KMS-11 (cell line): ENCODE results near the gene PTPRJ.

Experiments
- H2AFZ ChIP-seq: fragments of 200-600 bp; sonication (generic); 2 replicates; pipeline ENCODE4 v1.6.1; 2016; ENCODE audit warnings: antibody characterized with exemption, mixed run types, low read depth
- H3K27ac ChIP-seq: fragments of 200-600 bp; sonication (generic); 2 replicates; pipeline ENCODE4 v1.6.1; 2016; ENCODE audit warnings: mild to moderate bottlenecking, mixed run types
- H3K27me3 ChIP-seq: fragments of 200-600 bp; sonication (generic); 2 replicates; pipeline ENCODE4 v1.6.1; 2017; ENCODE audit warnings: mild to moderate bottlenecking, low read depth, mixed run types, moderate library complexity; ENCODE audit not compliant: insufficient read depth
- H3K36me3 ChIP-seq: fragments of 200-600 bp; sonication (generic); 2 replicates; pipeline ENCODE4 v1.6.1; 2017; ENCODE audit warnings: mild to moderate bottlenecking, mixed run types; ENCODE audit not compliant: insufficient read depth
- H3K4me1 ChIP-seq: fragments of 200-600 bp; sonication (generic); 2 replicates; pipeline ENCODE4 v1.6.1; 2016; ENCODE audit warnings: mild to moderate bottlenecking, low read depth, mixed run types; ENCODE audit not compliant: poor library complexity, severe bottlenecking
- H3K4me2 ChIP-seq: fragments of 200-600 bp; sonication (generic); 2 replicates; pipeline ENCODE4 v1.7.0; 2016; ENCODE audit warnings: mild to moderate bottlenecking, mixed run types
- H3K4me3 ChIP-seq: fragments of 200-600 bp; sonication (generic); IDR thresholded peaks from 2 replicates; pipeline ENCODE4 v1.6.1; 2017; ENCODE audit warnings: low read depth, low read length, mixed read lengths; ENCODE audit not compliant: insufficient read depth
- H3K79me2 ChIP-seq: fragments of 200-600 bp; sonication (generic); 2 replicates; pipeline ENCODE4 v1.6.1; 2016; ENCODE audit warnings: low read depth, mixed run types; ENCODE audit not compliant: insufficient read depth
- H3K9ac ChIP-seq: fragments of 200-600 bp; sonication (generic); 2 replicates; pipeline ENCODE4 v1.6.1; 2016; ENCODE audit warnings: mild to moderate bottlenecking, mixed run types
- H4K20me1 ChIP-seq: fragments of 200-600 bp; sonication (generic); 2 replicates; pipeline ENCODE4 v1.6.1; 2016; ENCODE audit warnings: mild to moderate bottlenecking, mixed run types; ENCODE audit not compliant: insufficient read depth
- CTCF ChIP-seq: fragments of 200-600 bp; sonication (generic); conservative IDR thresholded peaks from 2 replicates; pipeline ENCODE4 v1.6.1; 2017; ENCODE audit warnings: low read depth, mild to moderate bottlenecking, antibody characterized with exemption, low read length, moderate library complexity, mixed read lengths

PTPRJ gene

DNA sequence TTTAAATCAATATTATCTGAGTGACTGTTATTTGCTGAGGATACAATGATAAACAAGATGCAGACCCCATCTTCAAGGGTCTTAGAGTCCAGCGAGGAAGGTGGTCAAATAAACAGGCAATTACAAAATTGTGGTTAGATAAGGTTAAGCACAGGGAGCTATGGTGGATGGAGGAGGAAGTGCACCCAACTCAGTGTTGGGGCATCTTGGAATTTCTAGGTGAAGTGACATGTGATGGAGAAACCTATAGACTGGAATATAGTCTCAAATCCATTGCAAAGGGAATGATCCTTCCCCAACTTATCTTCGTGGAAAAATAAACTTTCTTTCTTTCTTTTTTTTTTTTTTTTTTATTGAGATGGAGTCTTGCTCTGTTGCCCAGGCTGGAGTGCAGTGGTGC is 3.4 kb upstream of the PTPRJ start:
- Histone ChIP-seq H3K27me3 (no peaks in the 10 kb centered on the region), H3K4me3 (no peak overlapping the region), H3K27ac (no peak overlapping the region), H2AFZ (no peak overlapping the region), H3K4me2 (no peak overlapping the region), H4K20me1 (no peaks in the 10 kb centered on the region), H3K9ac (no peak overlapping the region), H3K79me2 (no peaks in the 10 kb centered on the region), H3K4me1 (peaks cover 4% of the 10 kb centered on the region), H3K36me3 (no peaks in the 10 kb centered on the region)
- TF ChIP-seq CTCF: no peak

GRCh38 chr11:47977623-47978022 is 2.7 kb upstream of the PTPRJ start:
- TF ChIP-seq CTCF: no peak

GRCh38 chr11:47979378-47980087 is 826 bp upstream of the PTPRJ start:
- peaks cover 17% of the 10 kb centered on the region for H3K4me1 ChIP-seq
- no peak overlapping the region for H3K9ac ChIP-seq
- H4K20me1 ChIP-seq: no peaks in the 10 kb centered on the region
- no peak overlapping the region for H3K4me2 ChIP-seq
- H3K27ac ChIP-seq: no peak overlapping the region
- no peaks in the 10 kb centered on the region for H3K36me3 ChIP-seq
- no peaks in the 10 kb centered on the region for H3K79me2 ChIP-seq
- TF ChIP-seq CTCF: no peak
- H3K4me3 ChIP-seq: no peak overlapping the region
- no peaks in the 10 kb centered on the region for H3K27me3 ChIP-seq
- H2AFZ ChIP-seq: no peak overlapping the region

More at GRCh38 chr11:47977623-47978022, 2.7 kb upstream of the PTPRJ start:
- Histone ChIP-seq H4K20me1 (no peaks in the 10 kb centered on the region), H3K79me2 (no peaks in the 10 kb centered on the region), H3K27ac (no peak overlapping the region), H3K9ac (no peak overlapping the region), H3K4me2 (no peak overlapping the region), H3K36me3 (no peaks in the 10 kb centered on the region), H3K4me1 (peaks cover 8% of the 10 kb centered on the region), H3K4me3 (no peak overlapping the region), H2AFZ (no peak overlapping the region), H3K27me3 (no peaks in the 10 kb centered on the region)

GRCh38 chr11:47980907-47981621 is 705 bp downstream of the PTPRJ start:
- no peaks in the 10 kb centered on the region for H4K20me1 ChIP-seq
- H3K9ac ChIP-seq: no peak overlapping the region
- H3K4me3 ChIP-seq: no peak overlapping the region
- peak overlapping the region; percentile 71 for H2AFZ ChIP-seq
- no peak for TF ChIP-seq CTCF
- H3K27ac ChIP-seq: no peak overlapping the region
- H3K4me2 ChIP-seq: peak overlapping the region; percentile 97
- peaks cover 17% of the 10 kb centered on the region for H3K4me1 ChIP-seq
- H3K27me3 ChIP-seq: no peaks in the 10 kb centered on the region
- H3K36me3 ChIP-seq: no peaks in the 10 kb centered on the region
- H3K79me2 ChIP-seq: no peaks in the 10 kb centered on the region
